ENCODE data around the gene TBC1D22B.
A peak's percentile ranks its signal among the peaks of the same experiment; 100 is the strongest.

The TBC1D22B gene

DNA sequence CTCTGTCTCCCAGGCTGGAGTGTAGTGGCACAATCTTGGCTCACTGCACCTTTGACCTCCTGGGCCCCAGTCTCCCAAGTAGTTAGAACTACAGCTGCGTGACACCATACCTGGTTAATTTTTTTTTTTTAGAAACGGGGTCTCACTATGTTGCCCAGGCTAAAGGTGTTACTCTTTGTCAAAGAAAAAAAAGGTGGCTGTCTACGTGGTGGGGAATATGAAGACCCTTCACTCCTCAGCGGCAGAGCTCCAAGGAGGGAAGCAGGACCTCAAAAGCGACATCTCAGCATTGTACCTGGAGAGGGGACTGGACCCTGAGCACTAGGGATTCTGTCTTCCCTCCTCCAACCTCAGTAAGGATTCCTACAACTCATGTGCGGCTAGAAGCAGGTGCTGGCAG is 16.4 kb upstream of the TBC1D22B start:
- no peak for TF ChIP-seq CTCF (IDR thresholded peaks at IDR 0.05; ENCODE audit: low read depth, low read length)
- no peak for DNase-seq (ENCODE audit: extremely low read depth, low read depth)

DNA sequence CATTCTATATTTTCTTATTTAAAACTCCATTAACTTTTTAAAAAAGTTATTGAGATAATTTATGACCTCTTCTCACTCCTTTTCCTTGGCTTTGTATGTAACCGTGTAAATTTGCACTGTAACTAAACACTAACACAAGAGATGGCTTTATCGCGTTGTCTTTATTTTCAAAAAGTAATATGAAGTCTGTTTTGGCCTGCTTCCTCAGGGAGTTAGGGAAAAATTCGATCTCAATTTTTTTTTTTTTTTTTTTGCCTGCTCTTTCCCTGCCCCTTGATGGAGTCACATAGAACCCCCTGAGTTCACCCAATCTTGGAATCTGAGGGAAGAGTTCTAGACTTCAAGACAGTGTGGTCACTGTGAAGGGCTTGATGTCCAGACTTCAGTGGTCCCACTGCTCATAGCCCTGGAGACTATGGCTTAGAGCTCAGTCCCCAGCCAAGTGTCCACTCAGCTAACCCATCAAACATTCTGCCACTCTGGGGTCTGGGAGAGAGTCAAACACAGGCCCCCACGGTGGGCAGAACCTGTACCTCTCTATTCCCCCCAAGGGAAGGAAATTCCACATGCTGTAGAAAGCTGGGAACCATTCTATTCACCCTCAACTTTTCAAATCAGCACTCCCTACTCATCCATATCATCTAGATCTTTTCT is 15.7 kb upstream of the TBC1D22B start:
- no peak for DNase-seq (ENCODE audit: extremely low read depth, low read depth)
- TF ChIP-seq CTCF (IDR thresholded peaks at IDR 0.05; ENCODE audit: low read depth, low read length) = no peak

- peak; percentile 86 for DNase-seq (ENCODE audit: extremely low read depth, low read depth)
- no peak for TF ChIP-seq CTCF (IDR thresholded peaks at IDR 0.05; ENCODE audit: low read depth, low read length)
These were observed 15.0 kb upstream of the TBC1D22B start for GRCh38 chr6:37242429-37243052.

- no peak for DNase-seq (ENCODE audit: extremely low read depth, low read depth)
- TF ChIP-seq CTCF (IDR thresholded peaks at IDR 0.05; ENCODE audit: low read depth, low read length) = no peak
These were observed 14.3 kb upstream of the TBC1D22B start for GRCh38 chr6:37243131-37243815.

DNA sequence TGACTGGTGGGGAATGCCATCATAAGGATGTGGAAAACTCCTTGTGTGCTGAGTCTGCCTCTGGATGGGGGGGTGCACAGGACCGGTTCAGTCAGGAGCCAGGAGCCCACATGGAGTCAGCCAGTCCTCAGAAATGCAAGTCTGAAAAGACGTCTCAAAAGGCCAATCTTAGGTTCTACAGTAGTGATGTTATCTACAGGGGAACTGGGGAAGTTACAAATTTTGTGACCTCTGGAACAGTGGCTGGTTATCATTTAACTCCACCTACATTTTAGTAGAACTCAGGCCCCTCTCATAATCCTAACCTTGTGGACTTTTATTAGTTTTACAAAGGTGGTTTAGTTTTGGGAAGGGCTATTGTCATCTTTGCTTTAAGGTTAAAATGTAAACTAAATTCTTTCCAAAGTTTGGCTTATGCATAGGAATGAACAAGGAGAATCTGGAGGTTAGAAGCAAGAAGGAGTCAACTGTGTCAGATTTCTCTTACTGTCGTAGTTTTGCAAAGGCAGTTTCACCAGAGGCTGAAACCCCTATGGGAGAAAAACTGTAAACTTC is 13.7 kb upstream of the TBC1D22B start:
- DNase-seq (ENCODE audit: extremely low read depth, low read depth) = no peak
- TF ChIP-seq CTCF (IDR thresholded peaks at IDR 0.05; ENCODE audit: low read depth, low read length) = no peak

GRCh38 chr6:37244430-37245310 is 12.9 kb upstream of the TBC1D22B start:
- TF ChIP-seq CTCF (IDR thresholded peaks at IDR 0.05; ENCODE audit: low read depth, low read length) = no peak
- DNase-seq (ENCODE audit: extremely low read depth, low read depth) = peak; percentile 100

All from AG09319 (cell line).